NCI-H1105 (cell line): ENCODE measurements around the gene WDR27.
"Not testable (repeated sequence)": the region's sequence is repeated elsewhere in the genome, so short reads cannot be mapped to it uniquely, and the experiment has no call there.

Experiments used
- DNase-seq: peaks from one replicate; lab custom pipeline; 2025; lab: John Stamatoyannopoulos, UW

Gene WDR27

DNA sequence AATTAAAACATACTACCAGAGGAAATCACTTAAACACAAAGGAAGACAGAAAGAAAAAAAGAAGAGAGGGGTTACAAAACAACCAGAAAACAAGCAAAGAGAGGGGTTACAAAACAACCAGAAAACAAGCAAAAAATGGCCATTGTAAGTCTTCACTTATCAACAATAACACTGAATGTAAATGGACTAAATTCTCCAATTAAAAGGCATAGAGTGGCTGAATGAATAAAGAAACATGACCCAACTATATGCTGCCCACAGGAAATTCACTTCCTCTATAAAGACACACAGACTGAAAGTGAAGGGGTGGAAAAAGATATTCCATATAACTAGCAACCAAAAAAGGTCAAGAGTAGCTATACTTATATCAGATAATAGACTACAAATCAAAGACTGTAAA lies 180.0 kb downstream of the WDR27 start:
- no peak for DNase-seq

DNA sequence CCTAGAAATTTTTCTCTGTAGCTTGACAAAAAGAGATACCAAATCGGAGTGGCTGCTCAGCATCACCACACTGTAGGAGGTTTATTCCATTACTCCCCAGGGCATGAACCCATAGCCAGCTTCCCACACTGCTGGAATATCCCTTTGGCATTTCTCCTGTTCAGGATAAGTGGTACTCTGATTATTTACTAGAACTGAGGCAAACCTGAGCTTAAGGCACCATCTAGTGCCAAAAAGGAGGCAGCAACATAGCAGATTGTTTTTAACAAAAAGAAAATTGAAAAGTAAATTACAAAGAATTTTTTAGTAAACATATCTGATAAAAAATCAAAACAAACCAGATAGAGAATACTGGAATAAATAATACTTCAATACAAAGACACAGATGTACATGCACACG lies 181.7 kb downstream of the WDR27 start:
- no peak for DNase-seq

- no peak for DNase-seq
Measured at GRCh38 chr6:169518451-169518850, 183.4 kb downstream of the WDR27 start.

DNA sequence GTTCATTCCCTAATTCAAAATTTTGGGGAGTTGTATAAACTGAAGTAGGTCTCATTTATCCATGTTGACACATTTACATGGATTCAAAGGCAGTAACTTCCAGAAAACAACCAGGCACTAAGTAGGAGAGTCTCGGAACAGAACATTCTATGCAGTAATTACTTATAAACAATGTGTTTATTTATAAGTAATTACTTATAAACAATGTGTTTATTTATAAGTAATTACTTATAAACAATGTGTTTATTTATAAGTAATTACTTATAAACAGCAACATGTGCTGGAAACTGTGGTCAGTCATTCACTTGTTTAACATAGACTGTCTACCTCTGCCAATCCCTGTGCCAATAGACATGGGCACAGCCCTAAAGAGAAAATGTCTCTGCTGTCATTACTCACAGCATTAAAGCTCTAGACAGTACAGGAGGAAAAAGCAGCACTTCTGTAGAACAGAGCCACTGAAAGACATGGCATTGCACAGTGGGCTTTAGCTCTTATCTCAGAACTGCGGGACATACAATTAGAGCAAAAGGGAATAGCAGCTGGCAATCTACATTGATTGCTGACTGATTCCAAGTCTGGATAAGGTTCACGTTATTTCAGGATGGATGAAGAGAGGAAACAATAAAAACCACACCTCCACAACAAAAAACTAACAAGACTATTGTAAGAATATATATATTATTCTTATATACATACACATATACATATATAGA lies 188.2 kb downstream of the WDR27 start:
- no peak for DNase-seq

- not testable (repeated sequence) for DNase-seq
Measured at GRCh38 chr6:169511785-169512184, 190.0 kb downstream of the WDR27 start.

GRCh38 chr6:169510871-169511270 lies 191.0 kb downstream of the WDR27 start:
- no peak for DNase-seq

DNA sequence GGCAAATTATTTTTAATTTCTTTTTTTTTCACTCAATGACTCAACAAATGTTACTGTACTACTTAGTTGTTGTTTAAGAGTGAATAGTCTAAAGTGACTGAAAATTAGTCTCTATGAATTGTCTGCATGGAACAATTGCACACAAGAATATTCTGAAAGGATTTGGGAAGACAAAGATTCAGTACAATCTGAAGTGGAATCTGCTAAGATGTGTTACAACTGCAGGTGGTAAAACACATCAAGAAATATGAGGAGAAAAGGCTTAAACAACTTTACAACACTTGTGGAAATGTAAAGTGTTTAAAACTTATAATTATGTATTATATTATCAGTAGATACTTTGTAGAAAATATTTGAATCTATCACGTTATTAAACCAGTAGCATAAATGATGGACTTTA lies 193.4 kb downstream of the WDR27 start:
- DNase-seq = no peak

- DNase-seq = no peak
Measured at GRCh38 chr6:169503422-169504152, 198.2 kb downstream of the WDR27 start.

GRCh38 chr6:169502445-169502844 lies 199.4 kb downstream of the WDR27 start:
- no peak for DNase-seq

GRCh38 chr6:169501777-169502313 lies 200.0 kb downstream of the WDR27 start:
- DNase-seq = no peak

DNA sequence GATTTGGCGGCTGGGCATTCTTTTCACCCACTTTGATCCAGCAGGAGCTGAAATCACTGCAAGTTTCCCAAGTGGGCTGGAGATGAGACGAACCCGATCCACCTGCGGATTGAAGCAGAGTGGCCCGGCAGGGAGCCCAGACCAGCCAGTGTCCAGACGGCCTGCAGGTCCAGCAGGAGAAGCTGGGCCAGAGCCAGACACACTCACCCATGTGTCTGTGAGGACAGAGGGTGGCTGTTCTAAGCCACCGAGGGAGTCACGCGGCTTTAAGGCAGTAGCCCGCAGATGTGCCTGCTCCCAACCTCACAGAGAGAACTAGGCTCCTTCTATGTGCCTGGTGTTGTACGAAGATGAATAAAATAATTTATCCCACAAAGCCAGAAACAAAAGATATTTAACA lies 200.7 kb downstream of the WDR27 start:
- DNase-seq = no peak

GRCh38 chr6:169500688-169501087 lies 201.1 kb downstream of the WDR27 start:
- DNase-seq = no peak

DNA sequence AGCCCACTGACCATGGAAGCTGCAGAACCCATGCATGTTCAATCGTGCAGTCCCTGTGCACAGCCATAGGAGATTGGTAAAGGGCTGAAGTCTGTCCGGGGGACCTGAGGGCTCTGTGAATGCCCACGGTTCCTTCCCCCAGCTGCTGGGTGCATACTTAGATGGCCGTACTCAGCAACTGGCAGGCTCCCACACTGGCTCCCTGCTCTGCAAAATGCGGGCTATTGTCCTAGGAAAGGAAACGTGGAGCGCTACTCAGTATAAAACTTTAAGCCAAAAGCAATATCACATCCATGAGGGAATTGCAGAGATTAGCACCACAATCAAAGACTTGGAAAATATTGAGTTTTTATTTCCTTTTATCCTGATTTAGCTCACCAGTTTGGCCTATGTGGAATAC lies 202.0 kb downstream of the WDR27 start:
- no peak for DNase-seq

DNA sequence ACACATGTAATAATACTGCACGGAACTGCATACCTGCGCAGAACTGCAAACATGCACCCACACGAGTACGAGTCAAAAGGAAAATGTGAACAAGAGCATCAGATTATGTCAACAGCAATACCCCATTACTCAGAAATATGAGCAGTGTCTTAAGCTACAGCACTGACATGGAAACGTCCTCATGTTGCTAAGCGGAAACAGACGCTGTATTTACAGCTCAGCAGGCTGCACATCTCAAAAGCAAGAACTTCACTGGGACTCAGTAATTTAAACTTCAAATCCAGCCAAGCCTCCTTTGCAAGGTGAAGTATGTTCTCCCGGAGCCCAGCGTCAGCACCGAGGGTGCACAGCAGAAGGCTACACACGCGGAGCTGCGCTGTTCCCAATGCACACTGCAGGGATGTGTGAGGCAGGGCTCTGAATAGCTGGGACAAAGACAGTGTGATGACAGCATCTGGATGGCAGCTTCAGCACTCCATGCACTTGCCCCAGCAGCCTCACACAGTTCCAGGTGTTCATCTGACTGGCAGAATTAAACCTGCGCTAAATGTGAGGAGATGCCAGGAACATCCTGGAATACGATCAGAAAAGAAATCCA lies 202.8 kb downstream of the WDR27 start:
- no peak for DNase-seq

DNA sequence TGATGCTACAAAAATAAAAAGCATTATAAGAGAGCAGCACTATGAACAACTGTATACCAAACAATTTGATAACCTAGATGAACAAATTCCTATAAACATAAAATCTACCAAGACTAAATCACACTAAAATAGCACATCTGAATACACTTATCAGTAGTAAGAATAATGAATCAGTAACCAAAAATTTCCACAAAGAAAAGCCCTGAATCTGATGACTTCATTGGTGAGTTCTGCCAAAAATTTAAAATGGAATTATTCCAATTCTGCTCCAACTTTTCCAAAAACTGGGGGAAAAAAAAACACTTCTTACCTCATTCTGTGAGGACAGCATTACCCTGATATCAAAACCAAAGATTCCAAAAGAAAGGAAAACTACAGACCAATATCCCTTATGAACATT lies 206.2 kb downstream of the WDR27 start:
- no peak for DNase-seq

GRCh38 chr6:169494038-169494437 lies 207.8 kb downstream of the WDR27 start:
- no peak for DNase-seq

- no peak for DNase-seq
Measured at GRCh38 chr6:169491482-169491881, 210.3 kb downstream of the WDR27 start.

GRCh38 chr6:169490830-169491229 lies 211.0 kb downstream of the WDR27 start:
- no peak for DNase-seq

GRCh38 chr6:169490246-169490641 lies 211.6 kb downstream of the WDR27 start:
- DNase-seq = no peak

- no peak for DNase-seq
Measured at GRCh38 chr6:169489563-169490245, 212.1 kb downstream of the WDR27 start.

GRCh38 chr6:169487579-169488436 lies 214.0 kb downstream of the WDR27 start:
- no peak for DNase-seq
